Loucy (cell line): ENCODE measurements around the gene HMGB2.

ENCODE experiments used
- H2AFZ ChIP-seq: fragments of 200-600 bp; sonication (generic); 2 replicates; pipeline ENCODE4 v1.6.0; 2016; ENCODE audit warnings: antibody characterized with exemption, mild to moderate bottlenecking, low read length, moderate library complexity
- H3F3A ChIP-seq: fragments of 200-600 bp; 2 replicates; pipeline ENCODE4 v1.6.0; 2016; ENCODE audit warnings: antibody characterized with exemption, low read depth, mild to moderate bottlenecking
- H3K27me3 ChIP-seq: fragments of 200-600 bp; sonication (generic); 2 replicates; pipeline ENCODE4 v1.6.1; 2014; ENCODE audit warnings: low read length, mild to moderate bottlenecking; ENCODE audit not compliant: insufficient read depth, poor library complexity, severe bottlenecking
- H3K36me3 ChIP-seq: fragments of 200-600 bp; sonication (generic); 2 replicates; pipeline ENCODE4 v1.6.1; 2016; ENCODE audit warnings: low read length; ENCODE audit not compliant: insufficient read depth
- H3K4me1 ChIP-seq: fragments of 200-600 bp; sonication (generic); 2 replicates; pipeline ENCODE4 v1.5.1; 2014; ENCODE audit warnings: low read length, mild to moderate bottlenecking; ENCODE audit not compliant: insufficient read depth, poor library complexity, severe bottlenecking
- H3K4me2 ChIP-seq: fragments of 200-600 bp; sonication (generic); 2 replicates; pipeline ENCODE4 v1.6.0; 2014; ENCODE audit warnings: antibody characterized with exemption, low read length, low read depth, mild to moderate bottlenecking; ENCODE audit not compliant: poor library complexity, severe bottlenecking
- H3K4me3 ChIP-seq: fragments of 200-600 bp; sonication (generic); 2 replicates; pipeline ENCODE4 v1.5.1; 2014; ENCODE audit warnings: low read length, mild to moderate bottlenecking, mixed read lengths; ENCODE audit not compliant: poor library complexity, severe bottlenecking
- H3K79me2 ChIP-seq: fragments of 200-600 bp; sonication (generic); 2 replicates; pipeline ENCODE4 v1.6.1; 2014; ENCODE audit warnings: low read length; ENCODE audit not compliant: insufficient read depth
- H3K9ac ChIP-seq: fragments of 200-600 bp; sonication (generic); 2 replicates; pipeline ENCODE4 v1.6.0; 2014; ENCODE audit warnings: mild to moderate bottlenecking, low read depth, low read length, moderate library complexity; ENCODE audit not compliant: poor library complexity, severe bottlenecking
- H3K9me2 ChIP-seq: fragments of 200-600 bp; sonication (generic); replicated peaks from 2 replicates; pipeline ENCODE4 v1.6.1; 2016; ENCODE audit warnings: low read depth, low read length, mixed read lengths
- H3K9me3 ChIP-seq: fragments of 200-600 bp; sonication (generic); 2 replicates; pipeline ENCODE4 v1.6.1; 2014; ENCODE audit warnings: mild to moderate bottlenecking, antibody characterized with exemption, low read length, low read depth; ENCODE audit not compliant: insufficient read depth
- H4K20me1 ChIP-seq: fragments of 200-600 bp; sonication (generic); 2 replicates; pipeline ENCODE4 v1.6.0; 2014; ENCODE audit warnings: antibody characterized with exemption, low read length, mild to moderate bottlenecking; ENCODE audit not compliant: insufficient read depth, poor library complexity, severe bottlenecking
- CTCF ChIP-seq: fragments of 200-600 bp; sonication (generic); conservative IDR thresholded peaks from 2 replicates; pipeline ENCODE4 v1.5.1; 2014; ENCODE audit warnings: mild to moderate bottlenecking, antibody characterized with exemption, low read length
- EZH2phosphoT487 ChIP-seq: fragments of 200-600 bp; IDR thresholded peaks from 2 replicates; pipeline ENCODE4 v1.6.1; 2018; ENCODE audit warnings: antibody characterized with exemption, mild to moderate bottlenecking, moderate library complexity, borderline replicate concordance

The HMGB2 gene

GRCh38 chr4:173289353-173289727 is 44.8 kb downstream of the HMGB2 start:
- no peaks in the 10 kb centered on the region for H3F3A ChIP-seq
- H3K79me2 ChIP-seq: peaks cover 86% of the 10 kb centered on the region
- no peak overlapping the region for H3K4me3 ChIP-seq
- no peak for TF ChIP-seq CTCF
- no peak for TF ChIP-seq EZH2phosphoT487
- peaks cover 21% of the 10 kb centered on the region; the same call in 1 of the 2 replicates for H3K9me3 ChIP-seq
- H4K20me1 ChIP-seq: peaks cover 20% of the 10 kb centered on the region
- H3K9ac ChIP-seq: no peak overlapping the region
- no peaks in the 10 kb centered on the region for H3K27me3 ChIP-seq
- no peaks in the 10 kb centered on the region for H3K9me2 ChIP-seq
- H2AFZ ChIP-seq: no peak overlapping the region
- H3K4me2 ChIP-seq: no peak overlapping the region
- peaks cover 12% of the 10 kb centered on the region for H3K4me1 ChIP-seq
- peaks cover 51% of the 10 kb centered on the region for H3K36me3 ChIP-seq

GRCh38 chr4:173288698-173289352 is 45.3 kb downstream of the HMGB2 start:
- Histone ChIP-seq H3K9me3 (peaks cover 21% of the 10 kb centered on the region; the same call in 1 of the 2 replicates), H3K4me1 (peaks cover 12% of the 10 kb centered on the region), H3K4me3 (no peak overlapping the region), H3K4me2 (no peak overlapping the region), H3K79me2 (peaks cover 89% of the 10 kb centered on the region), H3K9ac (no peak overlapping the region), H4K20me1 (peaks cover 24% of the 10 kb centered on the region), H3F3A (no peaks in the 10 kb centered on the region), H2AFZ (no peak overlapping the region), H3K36me3 (peaks cover 46% of the 10 kb centered on the region), H3K27me3 (no peaks in the 10 kb centered on the region), H3K9me2 (no peaks in the 10 kb centered on the region)
- TF ChIP-seq CTCF (no peak), EZH2phosphoT487 (no peak)

DNA sequence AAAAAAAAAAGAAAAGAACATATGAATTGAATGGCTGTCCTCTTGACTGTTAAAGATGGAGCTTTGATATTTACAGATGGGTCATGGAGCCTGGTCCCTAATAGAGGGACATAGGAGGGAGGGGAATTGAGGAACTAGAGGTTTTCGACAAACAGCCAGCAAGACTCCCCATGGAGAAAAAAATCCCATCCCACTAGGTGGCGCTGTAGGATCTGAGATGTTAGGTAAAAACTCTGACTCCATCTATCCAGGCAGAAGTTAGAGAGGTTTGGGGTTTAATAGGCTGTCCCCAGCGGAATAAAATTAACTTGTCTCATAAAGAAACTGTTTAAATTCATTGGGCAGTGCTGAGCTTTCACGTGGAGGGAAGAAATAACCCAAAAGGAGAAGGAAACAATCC is 45.9 kb downstream of the HMGB2 start:
- H3K4me3 ChIP-seq: no peak overlapping the region
- no peaks in the 10 kb centered on the region for H3K27me3 ChIP-seq
- no peak overlapping the region for H3K9ac ChIP-seq
- no peak overlapping the region for H3K4me2 ChIP-seq
- peaks cover 12% of the 10 kb centered on the region for H3K4me1 ChIP-seq
- H4K20me1 ChIP-seq: peaks cover 26% of the 10 kb centered on the region
- no peak overlapping the region for H2AFZ ChIP-seq
- H3K36me3 ChIP-seq: peaks cover 41% of the 10 kb centered on the region
- H3F3A ChIP-seq: no peaks in the 10 kb centered on the region
- H3K9me2 ChIP-seq: no peaks in the 10 kb centered on the region
- peaks cover 91% of the 10 kb centered on the region for H3K79me2 ChIP-seq
- H3K9me3 ChIP-seq: peaks cover 21% of the 10 kb centered on the region; the same call in 1 of the 2 replicates
- TF ChIP-seq EZH2phosphoT487 (no peak), CTCF (peak; percentile 79)
